Activated T-cell treated with anti-CD3 and anti-CD28 coated beads, Interleukin-2, amount 50 U/mL, for 1 hour (primary cell): ENCODE data around the gene FNTB.

Experiments used
- DNase-seq: peaks from one replicate; pipeline ENCODE4 v3.0.0-alpha.2; 2020

FNTB gene

DNA sequence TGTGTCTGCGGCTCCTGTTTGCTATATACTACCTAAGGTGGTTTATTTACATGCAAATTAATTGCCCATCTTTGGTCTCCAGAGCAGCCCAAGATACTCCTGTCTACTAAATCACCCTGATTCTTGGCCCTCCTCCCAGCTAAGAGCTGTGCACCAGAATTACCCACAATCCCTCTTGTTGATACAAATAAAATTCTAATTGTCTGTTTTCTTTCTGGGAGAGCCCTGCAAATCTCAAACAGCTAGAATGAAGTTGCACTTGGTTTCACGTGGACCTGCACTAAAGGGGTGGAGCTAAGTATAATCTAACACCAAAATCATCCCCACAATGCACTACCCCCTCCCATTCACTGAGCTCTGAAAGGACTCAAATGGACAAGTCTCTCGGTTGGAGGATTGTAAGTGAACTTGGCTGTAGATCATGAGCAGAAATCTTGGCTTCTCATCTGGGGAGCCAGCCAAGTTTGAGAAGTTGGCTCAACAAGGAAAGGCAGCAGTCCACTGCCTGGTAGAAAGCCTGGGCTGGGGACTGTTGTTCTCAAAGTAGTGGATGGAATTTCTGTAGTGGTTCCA, 109.0 kb downstream of the FNTB start:
- DNase-seq, result no peak

DNA sequence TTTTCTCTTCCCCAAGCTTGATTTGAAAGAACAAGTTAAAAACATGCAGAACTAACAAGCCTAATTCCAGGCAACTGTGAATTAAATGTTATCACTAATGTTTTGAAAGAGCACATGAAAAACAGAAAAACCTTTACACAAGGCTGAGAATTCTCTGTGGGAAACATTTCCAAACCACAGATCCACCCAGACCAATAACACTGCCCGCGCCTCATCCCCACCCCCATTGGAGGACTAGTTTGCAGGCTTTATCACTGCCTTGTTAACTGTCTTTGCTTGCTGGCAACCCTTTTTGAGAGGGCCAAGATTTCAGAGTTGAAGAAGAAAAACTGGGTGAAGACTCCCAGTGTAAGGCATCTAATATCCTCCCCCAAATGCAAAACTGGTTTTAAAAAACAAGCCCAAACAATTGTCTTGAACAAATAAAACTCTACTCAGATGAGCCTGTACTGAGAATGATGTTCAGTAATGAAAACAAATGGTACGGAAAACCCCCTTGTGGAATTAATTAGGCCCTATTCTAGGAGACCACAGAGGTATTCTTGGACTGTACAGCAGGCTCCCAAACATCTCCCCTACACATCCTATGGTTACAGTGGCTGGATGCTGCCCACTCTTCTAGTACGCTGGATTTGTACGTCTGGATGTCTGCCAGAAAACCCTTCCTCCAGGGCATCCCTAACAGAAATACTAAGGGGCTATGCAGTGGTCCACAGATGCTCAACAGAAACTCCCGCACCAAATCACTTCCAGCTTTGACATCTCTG, 109.8 kb downstream of the FNTB start:
- DNase-seq, result no peak

DNA sequence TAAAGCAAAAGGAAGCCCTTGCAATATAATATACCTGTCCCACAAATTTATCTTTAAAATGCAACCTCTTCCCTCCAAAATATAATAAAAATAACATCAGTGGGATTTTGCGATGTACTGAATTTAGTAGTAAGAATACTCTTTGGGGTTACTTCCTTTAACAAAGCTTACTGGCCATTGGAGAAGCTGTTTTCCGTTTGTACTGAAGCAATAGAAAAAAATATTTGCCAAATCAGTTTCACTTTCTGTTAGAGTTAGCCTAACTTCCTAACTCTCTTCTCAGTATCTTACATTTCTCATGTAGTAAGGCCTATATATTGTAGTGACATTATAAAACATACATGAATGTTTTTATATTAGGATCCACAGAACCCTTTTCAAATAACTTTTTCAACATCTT, 111.9 kb downstream of the FNTB start:
- no peak for DNase-seq

DNA sequence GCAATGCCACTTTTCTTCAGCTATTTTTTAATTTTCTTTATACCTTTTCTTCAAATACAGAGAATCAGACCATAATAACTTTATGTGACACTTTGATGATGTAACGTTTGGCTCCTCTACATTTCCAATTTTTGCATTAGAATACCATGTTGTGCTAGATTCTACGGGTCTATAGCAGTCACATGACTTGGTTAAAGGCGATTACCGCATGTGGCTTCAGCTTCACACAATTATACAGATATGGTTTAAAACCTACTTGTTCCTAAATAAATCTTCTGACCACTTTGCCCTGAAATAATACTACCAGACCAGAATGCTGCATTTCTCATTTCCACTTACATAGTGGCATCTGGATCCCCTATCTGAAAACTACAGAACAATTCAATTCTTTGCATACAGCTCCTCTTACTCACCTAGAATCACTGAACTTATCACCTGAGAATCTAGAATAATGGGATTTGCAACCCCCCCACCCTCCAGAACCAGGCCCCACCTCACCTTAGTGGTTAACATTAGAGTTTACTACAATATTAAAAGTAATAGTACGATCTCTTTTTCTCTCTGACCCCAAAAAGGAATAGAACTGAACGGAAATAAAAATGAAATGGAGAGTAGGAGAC, 114.3 kb downstream of the FNTB start:
- DNase-seq, result no peak

DNA sequence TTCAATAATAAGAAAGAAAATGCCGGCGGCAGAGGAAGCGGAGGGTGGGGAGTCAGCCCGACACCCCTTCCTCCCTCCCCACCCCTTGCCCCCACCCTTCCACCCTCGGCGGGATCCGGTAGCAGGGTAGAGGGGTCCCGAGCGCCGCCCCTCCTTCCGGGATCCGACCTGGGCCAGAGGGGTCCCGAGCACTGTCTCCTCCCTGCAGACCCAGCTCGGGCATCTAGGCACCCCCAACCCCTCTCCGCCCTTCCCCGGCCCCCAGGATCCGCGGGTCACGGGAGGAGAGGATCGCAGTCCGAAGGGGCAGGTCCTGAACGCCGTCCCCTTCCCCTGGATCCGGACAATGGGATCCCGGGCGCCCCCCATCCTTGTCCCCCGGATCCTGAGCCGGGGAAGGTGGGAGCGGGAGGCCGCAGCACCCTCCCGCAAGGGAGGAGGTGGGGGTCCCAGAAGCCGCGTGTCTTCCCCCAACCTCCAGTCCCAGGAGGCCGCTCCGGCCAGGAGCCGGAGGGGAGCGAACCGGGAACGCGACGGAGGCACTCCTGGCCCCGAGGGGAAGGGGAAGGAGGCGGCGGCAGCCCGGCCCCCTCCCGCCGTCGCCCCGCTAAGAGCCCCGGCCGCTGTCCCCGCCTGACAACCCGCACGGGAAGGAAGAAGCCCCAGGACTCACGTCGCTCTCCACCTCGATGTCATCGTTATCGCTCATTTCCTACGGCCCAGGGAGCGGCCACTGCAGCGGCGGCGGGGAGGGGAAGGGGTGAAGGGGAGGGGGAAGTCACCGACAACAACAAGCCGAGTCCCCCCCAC, 115.1 kb downstream of the FNTB start:
- DNase-seq, result peak; percentile 57

DNA sequence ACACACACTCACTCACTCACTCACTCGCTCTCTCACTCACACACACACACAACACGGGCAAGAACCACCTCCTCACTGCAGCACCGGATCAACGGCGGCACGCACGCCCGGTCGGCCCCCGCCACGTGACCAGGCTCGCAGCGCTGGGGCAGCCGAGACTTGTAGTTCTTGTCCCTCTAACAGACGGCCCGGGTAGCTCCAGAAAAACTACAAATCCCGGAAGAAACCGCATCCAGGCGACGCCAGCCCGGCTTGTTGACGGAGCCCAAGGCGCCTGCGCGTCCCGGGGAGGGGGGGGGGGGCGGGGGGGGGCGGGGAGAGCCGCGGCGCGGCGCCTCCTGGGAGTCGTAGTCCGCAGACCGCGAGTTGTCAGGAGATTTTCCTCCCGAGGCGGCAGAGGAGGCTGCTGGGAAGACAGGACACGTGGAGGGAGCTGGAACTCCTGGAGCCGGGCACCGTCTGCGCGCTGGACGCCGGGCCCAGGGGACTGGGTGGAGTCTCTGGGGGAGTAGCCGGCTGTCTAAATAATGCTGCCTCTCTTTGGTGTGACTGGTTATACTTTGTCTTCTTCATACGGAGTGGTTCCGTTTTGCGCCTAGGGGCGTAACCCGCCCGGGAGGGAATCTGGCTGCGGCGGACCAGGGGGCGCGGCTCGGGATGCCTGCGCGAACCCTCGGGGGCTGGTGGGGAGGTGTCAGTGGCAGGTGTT, 115.9 kb downstream of the FNTB start, which contains the start of gene MAX:
TSS of gene MAX (minus strand) at position 77 of the 709 bp plus-strand sequence. CDS start 178 bp downstream, outside the sequence.
- DNase-seq, result peak; percentile 96

DNA sequence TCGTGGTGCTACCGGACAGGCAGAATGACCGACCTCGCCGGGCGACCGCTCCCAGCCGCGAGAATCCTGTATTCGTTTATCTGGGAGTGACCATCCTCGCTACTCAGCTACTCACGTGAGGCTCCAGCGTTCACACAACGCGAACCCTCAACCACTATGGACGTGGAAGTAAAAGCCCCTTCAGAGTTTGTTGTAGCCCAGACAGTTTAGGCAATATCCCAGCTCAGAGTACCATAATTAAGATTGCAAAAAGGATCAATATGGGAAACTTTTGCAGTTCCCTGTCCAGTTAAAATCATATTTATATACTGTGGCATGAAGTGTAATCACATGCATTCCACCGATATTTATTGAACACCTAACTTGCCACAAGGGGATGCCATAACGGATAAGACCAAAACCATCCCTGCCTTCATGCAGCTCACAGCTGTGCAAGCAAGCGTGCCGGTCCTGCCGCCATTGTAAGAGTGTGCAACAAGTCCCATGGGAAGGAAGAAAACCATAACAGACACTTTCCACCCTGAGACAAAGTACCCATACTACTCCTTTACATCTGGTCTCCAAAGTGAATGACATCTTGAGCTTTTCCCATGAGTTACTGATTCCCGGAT, 116.6 kb downstream of the FNTB start:
- DNase-seq, result no peak

DNA sequence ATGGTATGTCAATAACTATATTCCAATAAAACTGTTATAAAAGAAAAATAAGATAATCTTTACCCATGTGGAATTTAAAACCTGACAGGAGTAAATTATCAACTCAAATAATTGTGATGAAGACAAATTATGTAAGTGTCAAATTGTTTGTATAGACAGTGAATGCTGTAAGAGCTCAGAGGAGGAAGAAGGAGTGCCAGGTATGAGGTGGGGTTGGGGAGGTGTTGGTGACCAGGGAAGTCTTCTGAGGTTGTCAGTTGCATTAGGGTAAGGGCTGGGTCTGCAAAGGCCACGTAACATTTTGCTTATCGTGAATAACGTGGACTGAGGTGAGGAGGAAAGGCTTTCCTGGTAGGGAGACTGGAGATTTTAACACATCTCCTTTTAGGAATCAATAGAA, 118.1 kb downstream of the FNTB start:
- DNase-seq, result no peak

DNA sequence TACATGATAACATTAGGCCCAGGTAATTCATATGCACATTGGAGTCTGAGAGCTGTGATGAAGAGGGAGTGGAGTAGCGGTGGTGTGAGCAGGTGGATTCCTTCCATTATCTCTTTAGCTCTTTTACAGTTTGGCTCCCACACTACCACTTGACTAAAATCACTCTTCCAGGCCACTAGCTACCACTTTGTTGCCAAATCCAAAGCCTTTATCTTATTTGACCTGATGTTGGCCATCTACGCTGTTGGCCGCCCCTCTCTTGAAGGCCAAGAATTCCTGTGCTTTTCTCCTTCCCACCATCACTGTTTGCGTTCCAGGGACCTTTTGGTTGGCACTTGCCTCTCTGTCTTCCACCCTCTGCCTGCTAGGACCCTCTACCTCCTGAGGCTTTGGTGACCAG, 119.6 kb downstream of the FNTB start:
- no peak for DNase-seq

DNA sequence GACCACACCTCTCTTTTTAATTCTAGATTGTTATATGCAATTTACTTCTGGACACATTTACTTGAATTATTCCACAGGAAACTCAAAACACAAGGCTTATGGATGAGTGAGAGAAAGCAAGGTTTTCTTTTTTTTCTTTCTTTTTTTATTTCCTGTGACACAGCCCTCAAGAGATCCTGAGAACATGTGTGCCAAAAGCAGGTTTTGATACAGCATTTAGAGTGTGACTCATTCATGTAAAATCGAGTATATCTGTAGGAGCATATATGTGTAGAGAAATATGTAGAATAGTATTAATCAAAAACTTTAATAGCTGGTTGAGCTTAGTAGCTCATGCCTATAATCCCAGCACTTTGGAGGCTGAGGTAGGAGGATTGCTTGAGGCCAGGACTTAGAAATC, 120.0 kb downstream of the FNTB start:
- DNase-seq, result no peak

DNA sequence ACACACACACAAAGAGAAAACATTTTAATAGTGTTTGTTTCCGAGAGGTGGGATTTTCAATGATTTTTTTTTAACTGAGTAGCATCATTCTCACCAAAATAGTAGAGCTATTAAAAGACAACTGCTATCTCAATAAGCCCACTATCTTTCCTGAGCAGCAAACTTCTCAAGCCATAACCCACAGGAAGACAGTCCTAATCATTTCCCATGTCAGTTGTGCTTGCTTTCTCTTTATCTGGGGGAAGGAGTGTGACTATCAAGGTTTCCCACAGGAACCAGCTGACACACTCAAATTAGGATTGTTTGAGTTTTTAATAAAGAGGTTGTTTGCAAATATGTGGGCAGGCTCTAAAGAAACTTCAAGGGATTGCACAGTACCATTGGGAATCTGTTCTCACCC, 120.5 kb downstream of the FNTB start:
- DNase-seq, result no peak

DNA sequence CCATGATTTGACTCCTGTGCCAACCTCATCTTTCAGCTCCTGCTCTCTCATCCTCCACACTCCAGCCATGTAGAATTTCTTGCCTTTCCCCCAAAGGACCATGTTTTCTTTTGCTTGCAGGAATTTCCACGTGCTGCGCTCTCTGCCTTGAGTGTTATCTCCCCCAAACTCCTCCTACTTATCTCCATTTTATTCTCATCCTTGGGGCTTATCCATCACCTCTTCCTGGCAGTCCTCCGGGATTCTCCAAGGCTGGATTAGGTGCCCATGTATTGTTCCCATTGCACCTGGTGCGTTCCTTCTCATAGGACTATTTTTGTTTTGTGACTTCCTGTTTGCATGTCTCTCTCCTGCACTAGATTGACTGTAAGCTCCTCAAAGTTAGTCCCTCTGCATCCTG, 122.7 kb downstream of the FNTB start:
- no peak for DNase-seq

DNA sequence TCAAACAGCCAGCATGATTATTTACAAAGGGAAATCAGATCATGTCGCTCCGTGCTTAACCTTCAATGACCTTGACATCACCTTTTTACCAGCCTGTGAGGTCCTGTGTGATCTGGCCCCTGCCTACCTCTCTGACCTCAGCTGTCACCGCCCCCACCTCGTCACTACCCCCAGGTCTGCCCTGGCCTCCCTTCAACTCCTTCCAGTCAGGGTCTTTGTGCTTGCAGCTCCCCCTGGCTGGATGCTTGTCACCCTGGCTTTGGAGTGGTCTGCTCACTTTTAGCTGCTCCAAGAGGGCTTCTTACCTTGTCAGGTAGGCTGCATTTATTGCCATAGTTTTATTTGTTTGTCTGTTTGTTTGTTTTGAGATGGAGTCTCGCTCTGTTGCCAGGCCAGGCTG, 123.8 kb downstream of the FNTB start:
- no peak for DNase-seq
